ENCODE data around the gene SFXN5.

DNA sequence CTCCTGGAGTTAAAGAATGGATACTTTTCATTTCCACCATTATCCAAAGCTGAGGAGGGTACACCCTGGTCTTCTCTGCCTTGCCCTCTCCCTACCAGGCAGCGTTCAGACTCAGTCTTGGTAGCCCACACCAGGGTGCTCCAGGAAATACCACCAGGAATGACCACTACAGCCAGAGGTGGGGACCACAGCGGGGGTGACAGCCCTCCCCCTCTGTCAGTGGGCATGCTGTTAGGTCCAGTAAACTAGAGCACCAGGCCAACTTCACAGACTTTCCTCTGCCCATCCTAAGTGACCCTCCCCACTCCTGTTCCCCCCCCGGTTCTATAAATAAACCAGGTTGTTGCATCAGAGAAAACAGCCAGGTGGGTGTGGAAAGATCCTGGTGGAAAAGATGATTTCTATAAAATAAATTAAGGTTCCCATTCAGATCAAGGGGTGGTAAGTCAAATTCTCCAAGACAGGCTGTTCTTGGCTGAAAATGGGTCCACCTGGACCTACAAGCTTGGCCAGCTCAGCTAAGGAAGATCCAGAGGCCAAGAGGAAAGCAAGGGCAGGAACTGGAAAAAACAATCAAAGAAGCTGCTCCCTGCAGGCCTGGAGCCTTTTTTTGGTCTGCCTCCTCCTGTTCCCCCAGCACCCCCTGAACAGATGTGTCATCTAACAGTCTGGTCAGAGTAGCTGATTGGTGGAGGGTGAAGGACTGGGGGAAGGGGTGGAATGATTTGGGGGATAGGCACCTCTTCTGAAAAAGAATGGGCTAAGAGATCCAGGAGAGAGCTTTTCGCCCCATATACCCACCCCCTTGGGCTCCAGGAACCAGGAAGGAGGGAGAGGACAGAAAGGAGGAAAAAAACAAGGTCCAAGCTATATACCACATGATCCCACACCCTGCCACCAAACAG is 38.9 kb upstream of the SFXN5 start:
- TF ChIP-seq, protein P1, sequence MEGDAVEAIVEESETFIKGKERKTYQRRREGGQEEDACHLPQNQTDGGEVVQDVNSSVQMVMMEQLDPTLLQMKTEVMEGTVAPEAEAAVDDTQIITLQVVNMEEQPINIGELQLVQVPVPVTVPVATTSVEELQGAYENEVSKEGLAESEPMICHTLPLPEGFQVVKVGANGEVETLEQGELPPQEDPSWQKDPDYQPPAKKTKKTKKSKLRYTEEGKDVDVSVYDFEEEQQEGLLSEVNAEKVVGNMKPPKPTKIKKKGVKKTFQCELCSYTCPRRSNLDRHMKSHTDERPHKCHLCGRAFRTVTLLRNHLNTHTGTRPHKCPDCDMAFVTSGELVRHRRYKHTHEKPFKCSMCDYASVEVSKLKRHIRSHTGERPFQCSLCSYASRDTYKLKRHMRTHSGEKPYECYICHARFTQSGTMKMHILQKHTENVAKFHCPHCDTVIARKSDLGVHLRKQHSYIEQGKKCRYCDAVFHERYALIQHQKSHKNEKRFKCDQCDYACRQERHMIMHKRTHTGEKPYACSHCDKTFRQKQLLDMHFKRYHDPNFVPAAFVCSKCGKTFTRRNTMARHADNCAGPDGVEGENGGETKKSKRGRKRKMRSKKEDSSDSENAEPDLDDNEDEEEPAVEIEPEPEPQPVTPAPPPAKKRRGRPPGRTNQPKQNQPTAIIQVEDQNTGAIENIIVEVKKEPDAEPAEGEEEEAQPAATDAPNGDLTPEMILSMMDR (IDR thresholded peaks at IDR 0.05): no peak
- no peak for TF ChIP-seq SIN3A (IDR thresholded peaks at IDR 0.05; ENCODE audit: borderline replicate concordance, insufficient read depth, low read depth, low read length)
- TF ChIP-seq, protein P2, sequence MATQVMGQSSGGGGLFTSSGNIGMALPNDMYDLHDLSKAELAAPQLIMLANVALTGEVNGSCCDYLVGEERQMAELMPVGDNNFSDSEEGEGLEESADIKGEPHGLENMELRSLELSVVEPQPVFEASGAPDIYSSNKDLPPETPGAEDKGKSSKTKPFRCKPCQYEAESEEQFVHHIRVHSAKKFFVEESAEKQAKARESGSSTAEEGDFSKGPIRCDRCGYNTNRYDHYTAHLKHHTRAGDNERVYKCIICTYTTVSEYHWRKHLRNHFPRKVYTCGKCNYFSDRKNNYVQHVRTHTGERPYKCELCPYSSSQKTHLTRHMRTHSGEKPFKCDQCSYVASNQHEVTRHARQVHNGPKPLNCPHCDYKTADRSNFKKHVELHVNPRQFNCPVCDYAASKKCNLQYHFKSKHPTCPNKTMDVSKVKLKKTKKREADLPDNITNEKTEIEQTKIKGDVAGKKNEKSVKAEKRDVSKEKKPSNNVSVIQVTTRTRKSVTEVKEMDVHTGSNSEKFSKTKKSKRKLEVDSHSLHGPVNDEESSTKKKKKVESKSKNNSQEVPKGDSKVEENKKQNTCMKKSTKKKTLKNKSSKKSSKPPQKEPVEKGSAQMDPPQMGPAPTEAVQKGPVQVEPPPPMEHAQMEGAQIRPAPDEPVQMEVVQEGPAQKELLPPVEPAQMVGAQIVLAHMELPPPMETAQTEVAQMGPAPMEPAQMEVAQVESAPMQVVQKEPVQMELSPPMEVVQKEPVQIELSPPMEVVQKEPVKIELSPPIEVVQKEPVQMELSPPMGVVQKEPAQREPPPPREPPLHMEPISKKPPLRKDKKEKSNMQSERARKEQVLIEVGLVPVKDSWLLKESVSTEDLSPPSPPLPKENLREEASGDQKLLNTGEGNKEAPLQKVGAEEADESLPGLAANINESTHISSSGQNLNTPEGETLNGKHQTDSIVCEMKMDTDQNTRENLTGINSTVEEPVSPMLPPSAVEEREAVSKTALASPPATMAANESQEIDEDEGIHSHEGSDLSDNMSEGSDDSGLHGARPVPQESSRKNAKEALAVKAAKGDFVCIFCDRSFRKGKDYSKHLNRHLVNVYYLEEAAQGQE (IDR thresholded peaks at IDR 0.05; ENCODE audit: insufficient read depth in 1 of 2, low read depth in 2 of 2, low read length in 1 of 2): no peak
- no peak for TF ChIP-seq POLR2AphosphoS5 (IDR thresholded peaks at IDR 0.05; ENCODE audit: low read depth, low read length)
- no peak for TF ChIP-seq TCF7L2 (IDR thresholded peaks at IDR 0.05; ENCODE audit: low read depth, low read length)

Measured in Panc1 (cell line).